GM12892 (cell line): ENCODE data around the gene TRRAP.

Experiments used
- POLR2AphosphoS5 ChIP-seq: IDR thresholded peaks from 2 replicates; pipeline ENCODE4 v1.6.1; 2011; ENCODE audit warnings: low read depth, low read length, control low read depth
- TAF1 ChIP-seq: IDR thresholded peaks from 2 replicates; pipeline ENCODE4 v1.6.1; 2011; ENCODE audit warnings: low read depth, mild to moderate bottlenecking, control low read depth, low read length, borderline replicate concordance

GRCh38 chr7:98944386-98944785 is 66.1 kb downstream of the TRRAP start:
- TF ChIP-seq POLR2AphosphoS5 = no peak
- TF ChIP-seq TAF1 = no peak
